Heart right ventricle (tissue), 16 donors: ENCODE measurements around the gene PKNOX2. TPM values are rescaled to one million over a fixed set of nuclear protein-coding genes. Genes with fewer than 3 reads are reported as not detected.

Source experiments
- ATAC-seq, 8 donors: fragments of 200-7000 bp; cut with Tn5 transposase; one replicate each; pipeline ENCODE4 v1.9.1; 2020; ENCODE audit warnings: mild to moderate bottlenecking in 8 of 8, moderate library complexity in 8 of 8, moderate number of reproducible peaks in 1 of 8
- DNase-seq, 2 donors: peaks; one replicate each; pipeline ENCODE4 v3.0.0-alpha.2; 2020
- H3K27ac ChIP-seq, 10 donors: fragments of 200-600 bp; sonication (generic) in 2 of 10; one replicate each; pipeline versions ENCODE4 v1.5.0 to v1.8.0; 2020 to 2022; ENCODE audit warnings: mild to moderate bottlenecking in 3 of 10
- H3K27me3 ChIP-seq, 7 donors: fragments of 200-600 bp; one replicate each; pipeline ENCODE4 v1.8.0; 2021 to 2022; ENCODE audit warnings: mild to moderate bottlenecking in 2 of 7
- H3K36me3 ChIP-seq, 9 donors: fragments of 200-600 bp; sonication (generic) in 1 of 9; one replicate each; pipeline versions ENCODE4 v1.5.0 to v1.8.0; 2020 to 2022; ENCODE audit warnings: mild to moderate bottlenecking in 2 of 9
- H3K4me1 ChIP-seq, 9 donors: fragments of 200-600 bp; sonication (generic) in 1 of 9; one replicate each; pipeline versions ENCODE4 v1.5.0 to v1.8.0; 2020 to 2022; ENCODE audit warnings: mild to moderate bottlenecking in 4 of 9
- H3K4me3 ChIP-seq, 10 donors: fragments of 200-600 bp; sonication (generic) in 2 of 10; one replicate each; pipeline versions ENCODE4 v1.5.0 to v1.8.0; 2020 to 2022; ENCODE audit warnings: mild to moderate bottlenecking in 7 of 10, moderate library complexity in 2 of 10
- H3K9me3 ChIP-seq, 11 donors: fragments of 200-600 bp in 10 of 11; sonication (generic) in 2 of 11; one replicate each; pipeline versions ENCODE4 v1.5.0 to v1.8.0; 2013 to 2022; ENCODE audit warnings: mild to moderate bottlenecking in 2 of 11, control low read depth in 1 of 11, moderate library complexity in 1 of 11
- CTCF ChIP-seq, 9 donors: fragments of 200-600 bp; sonication (generic) in 2 of 9; IDR thresholded peaks; one replicate each; pipeline versions ENCODE4 v1.5.0 to v1.8.0; 2021 to 2022; ENCODE audit warnings: antibody characterized with exemption in 9 of 9, mild to moderate bottlenecking in 5 of 9, moderate library complexity in 1 of 9
- WGBS, 2 donors: extraction: QIAGEN DNeasy Blood & Tissue Kit; methylation state at CpG; one replicate each; pipeline ENCODE4 v1.1.7; 2013; ENCODE audit warnings: inconsistent platforms in 1 of 2; 5-methylcytosine and 5-hydroxymethylcytosine counted together
- intact Hi-C, 10 donors: fragments of 100-400 bp; cut with DNase I; formaldehyde crosslinking; loops; one replicate each; pipeline versions ENCODE4 v1.11.1 to v1.14.2; 2022
- polyA plus RNA-seq, 2 donors: library from polyadenylated mRNA; stranded (reverse); fragments of 200-250 nt; gene quantifications; one replicate each; pipeline ENCODE4 v1.2.3, GENCODE V29; 2013
- total RNA-seq, 10 donors: library from RNA; stranded (reverse); fragmentation: NEBNext Ultra II Directional in 3 of 10; extraction: Animal tissue kit (Norgen Biotek cat#: 25700) in 3 of 10; gene quantifications; one replicate each; pipeline versions ENCODE4 v1.2.1 to v1.2.4, GENCODE V29; 2021 to 2023
- donor health status: Arrhythmogenic right ventricular cardiomyopathy.
- donor health status: ischemic (EF 13 %, LVEDD 7.1; RV severe dilation, severe dysfunction).
- donor health status: healthy with polysubstance abuse.
- donor health status: DM: no; HTN: yes; CAD: no.
- donor health status: DM: no; HTN: no; CAD: no.
- donor health status: ischemic (EF 25% LVEDD 6.9; RV normal size, moderate dysfunction).
- donor health status: ischemic (EF 25% LVEDD 5.7; RV mildly dilated, moderate dysfunction).
- donor health status: healthy.
- donor health status: DM: yes; HTN: yes; CAD: no.
- donor health status: Ischemic cardiomyopathy.
- donor health status: ischemic (EF 35%, LVEDD 5.7; RV mildly dilated, moderate dysfunction).
- donor health status: nonischemic (EF 11% LVEDD 7.7; RV severe dilation, severe dysfunction).
- donor health status: DM: yes; HTN: yes; CAD: no.
- donor health status: PGD.
- donor health status: ischemic (EF 29% LVEDD 5.4; RV normal size, mild dysfunction).
- donor health status: nonischemic (EF 23%, LVEDD 6.1; RV moderate dilation, normal function).

Gene PKNOX2
- total and polyA plus RNA-seq, 12 donors: 2.5 to 5.8 (median 4.5) TPM

- intact Hi-C loops: loop anchor here in 1 of 10 donors (10.0 kb wide), 1 partner anchor 105 kb away; the partner anchor contains the start of gene EI24
- Histone ChIP-seq H3K9me3 (no peaks in the 10 kb centered on the region), H3K4me1 (peaks cover 0 to 12% (median 11%) of the 10 kb centered on the region in 9 donors), H3K4me3 (no peak overlapping the region), H3K36me3 (no peaks in the 10 kb centered on the region), H3K27me3 (no peaks in the 10 kb centered on the region), H3K27ac (no peak overlapping the region)
- WGBS, 2 donors: 87 to 90% methylated on average over 6 of the region's 6 CpGs
- no peak for TF ChIP-seq CTCF (IDR thresholded peaks at IDR 0.05)
- DNase-seq (no peak), ATAC-seq (no peak)
These were observed 295.7 kb downstream of the PKNOX2 start for GRCh38 chr11:125460275-125460674.

- no peaks in the 10 kb centered on the region for H3K36me3 ChIP-seq
- no peak overlapping the region for H3K4me3 ChIP-seq
- TF ChIP-seq CTCF (IDR thresholded peaks at IDR 0.05): no peak
- 76 to 89% methylated on average over 5 of the region's 5 CpGs for WGBS, 2 donors
- intact Hi-C loops: loop anchor here in 1 of 10 donors (10.0 kb wide), 1 partner anchor 101 kb away; the partner anchor contains the start of gene EI24
- H3K27me3 ChIP-seq: no peaks in the 10 kb centered on the region
- H3K9me3 ChIP-seq: no peaks in the 10 kb centered on the region
- no peak overlapping the region for H3K27ac ChIP-seq
- H3K4me1 ChIP-seq: no peaks in the 10 kb centered on the region
- DNase-seq (no peak), ATAC-seq (no peak)
These were observed 299.2 kb downstream of the PKNOX2 start for GRCh38 chr11:125463590-125464269.

GRCh38 chr11:125464270-125464662 is 299.7 kb downstream of the PKNOX2 start:
- no peaks in the 10 kb centered on the region for H3K27me3 ChIP-seq
- no peak overlapping the region for H3K4me3 ChIP-seq
- DNase-seq (no peak), ATAC-seq (no peak)
- H3K9me3 ChIP-seq: no peaks in the 10 kb centered on the region
- no peaks in the 10 kb centered on the region for H3K4me1 ChIP-seq
- H3K27ac ChIP-seq: no peak overlapping the region
- TF ChIP-seq CTCF (IDR thresholded peaks at IDR 0.05): no peak
- no peaks in the 10 kb centered on the region for H3K36me3 ChIP-seq
- 77% methylated on average over 4 of the region's 4 CpGs for WGBS, 2 donors
- intact Hi-C loops: loop anchor here in 1 of 10 donors (10.0 kb wide), 1 partner anchor 101 kb away; the partner anchor contains the start of gene EI24

GRCh38 chr11:125464666-125465065 is 300.1 kb downstream of the PKNOX2 start:
- TF ChIP-seq CTCF (IDR thresholded peaks at IDR 0.05): no peak
- 91 to 95% methylated on average over 8 of the region's 8 CpGs for WGBS, 2 donors
- no peaks in the 10 kb centered on the region for H3K36me3 ChIP-seq
- intact Hi-C loops: loop anchor here in 1 of 10 donors (10.0 kb wide), 1 partner anchor 100 kb away; the partner anchor contains the start of gene EI24
- no peaks in the 10 kb centered on the region for H3K4me1 ChIP-seq
- DNase-seq (no peak), ATAC-seq (no peak)
- no peak overlapping the region for H3K4me3 ChIP-seq
- no peak overlapping the region for H3K27ac ChIP-seq
- no peaks in the 10 kb centered on the region for H3K27me3 ChIP-seq
- H3K9me3 ChIP-seq: no peaks in the 10 kb centered on the region
